Natural killer cell (primary cell): ENCODE measurements around the gene UBR4. TPM values are rescaled to one million over a fixed set of nuclear protein-coding genes. Genes with fewer than 3 reads are reported as not detected.

Experiments
- ATAC-seq, 3 donors: fragments of 150-1000 bp in 2 of 3; fragments of 200-7000 bp in 1 of 3; cut with Tn5 transposase; 1 replicate in 1 of 3; 2 replicates in 2 of 3; pipeline ENCODE4 v1.10.0; 2021; ENCODE audit warnings: mild to moderate bottlenecking in 2 of 3, moderate library complexity in 2 of 3
- DNase-seq, 2 donors: peaks; one replicate each; pipeline versions ENCODE4 v3.0.0 to v3.0.0-alpha.2; 2013 to 2021; ENCODE audit warnings: mixed read lengths in 1 of 2
- H3K27ac ChIP-seq: one replicate; pipeline ENCODE4 v1.5.1; 2013; ENCODE audit warnings: mild to moderate bottlenecking, low read length
- H3K27me3 ChIP-seq: one replicate; pipeline ENCODE4 v1.6.1; 2013; ENCODE audit warnings: low read length; ENCODE audit not compliant: control insufficient read depth, insufficient read depth
- H3K36me3 ChIP-seq: one replicate; pipeline ENCODE4 v1.6.1; 2013; ENCODE audit warnings: low read length; ENCODE audit not compliant: control insufficient read depth, insufficient read depth
- H3K4me1 ChIP-seq: one replicate; pipeline ENCODE4 v1.6.1; 2013; ENCODE audit warnings: low read length; ENCODE audit not compliant: control insufficient read depth, insufficient read depth
- H3K4me3 ChIP-seq: one replicate; pipeline ENCODE4 v1.5.1; 2013; ENCODE audit warnings: low read length
- H3K9me3 ChIP-seq: one replicate; pipeline ENCODE4 v1.6.1; 2013; ENCODE audit warnings: low read length; ENCODE audit not compliant: control insufficient read depth, insufficient read depth
- H3K27ac Mint-ChIP-seq, 2 donors: one replicate each; pipeline ENCODE4 v1.8.0; 2022; ENCODE audit warnings: mild to moderate bottlenecking in 2 of 2, mixed read lengths in 2 of 2, moderate library complexity in 1 of 2
- H3K27me3 Mint-ChIP-seq, 2 donors: one replicate each; pipeline ENCODE4 v1.8.0; 2022; ENCODE audit warnings: low read depth in 2 of 2, mixed read lengths in 2 of 2
- H3K36me3 Mint-ChIP-seq: one replicate; pipeline ENCODE4 v1.8.0; 2022; ENCODE audit warnings: mixed read lengths
- H3K4me1 Mint-ChIP-seq, 2 donors: one replicate each; pipeline ENCODE4 v1.8.0; 2022; ENCODE audit warnings: mixed read lengths in 2 of 2
- H3K4me3 Mint-ChIP-seq: one replicate; pipeline ENCODE4 v1.8.0; 2022; ENCODE audit warnings: mild to moderate bottlenecking, moderate library complexity, mixed read lengths
- H3K9me3 Mint-ChIP-seq, 2 donors: one replicate each; pipeline ENCODE4 v1.8.0; 2022; ENCODE audit warnings: mixed read lengths in 2 of 2
- CTCF ChIP-seq: fragments of 200-600 bp; IDR thresholded peaks from one replicate; pipeline ENCODE4 v1.8.0; 2022; ENCODE audit warnings: antibody characterized with exemption
- WGBS: methylation state at CpG from one replicate; pipeline ENCODE4 v1.1.7; 2013; ENCODE audit warnings: missing lambda C conversion rate; ENCODE audit not compliant: insufficient coverage; 5-methylcytosine and 5-hydroxymethylcytosine counted together
- intact Hi-C: fragments of 100-400 bp; cut with micrococcal nuclease; formaldehyde crosslinking; loops from one replicate; pipeline ENCODE4 v1.14.2; 2022
- total RNA-seq, 4 donors: library from RNA; stranded (reverse); fragments of 120-200 nt in 1 of 4; gene quantifications; one replicate each; pipeline versions ENCODE4 v1.2.3 to v1.2.4, GENCODE V29; 2013 to 2022

UBR4 gene
- total RNA-seq, 3 donors from 2014 or later (not counting 1 experiment from before 2014, with no cell fraction given) = 139 to 178 (median 158) TPM

- Histone ChIP-seq H3K4me1 (peaks cover 23% of the 10 kb centered on the region), H3K4me3 (no peak overlapping the region), H3K9me3 (no peaks in the 10 kb centered on the region), H3K36me3 (peaks cover 78% of the 10 kb centered on the region), H3K27ac (no peak overlapping the region), H3K27me3 (no peaks in the 10 kb centered on the region)
- intact Hi-C loops = no loop called here
- WGBS = 96% methylated on average over 20 of the region's 20 CpGs
- DNase-seq = no peak
- no peak for ATAC-seq
- H3K9me3 Mint-ChIP-seq = no peaks in the 10 kb centered on the region
- H3K4me1 Mint-ChIP-seq = peaks cover 16 to 20% of the 10 kb centered on the region in 2 donors
- no peaks in the 10 kb centered on the region for H3K27me3 Mint-ChIP-seq
- TF ChIP-seq CTCF = no peak
- no peak overlapping the region for H3K27ac Mint-ChIP-seq
- peaks cover 28% of the 10 kb centered on the region for H3K36me3 Mint-ChIP-seq
- H3K4me3 Mint-ChIP-seq = no peak overlapping the region
These were observed 133.0 kb downstream of the UBR4 start for GRCh38 chr1:19076841-19077616.

- Histone ChIP-seq H3K4me3 (no peak overlapping the region), H3K27me3 (no peaks in the 10 kb centered on the region), H3K27ac (no peak overlapping the region), H3K4me1 (peaks cover 23% of the 10 kb centered on the region), H3K9me3 (no peaks in the 10 kb centered on the region), H3K36me3 (peaks cover 63% of the 10 kb centered on the region)
- DNase-seq (no peak), ATAC-seq (peak in 1 of 3 donors; percentile 13)
- Mint-ChIP-seq H3K4me3 (no peak overlapping the region), H3K27ac (peak overlapping the region in 1 of 2 donors; percentile 49), H3K36me3 (peaks cover 28% of the 10 kb centered on the region), H3K9me3 (no peaks in the 10 kb centered on the region), H3K4me1 (peaks cover 16 to 17% of the 10 kb centered on the region in 2 donors), H3K27me3 (no peaks in the 10 kb centered on the region)
- whole genome bisulfite sequencing = 83% methylated on average over 21 of the region's 21 CpGs
- intact Hi-C loops = no loop called here
- no peak for TF ChIP-seq CTCF
These were observed 135.0 kb downstream of the UBR4 start for GRCh38 chr1:19074902-19075721.

- DNase-seq (peak in 1 of 2 donors; percentile 88), ATAC-seq (peak; percentile 31 to 80 (median 37))
- H3K9me3 ChIP-seq = no peaks in the 10 kb centered on the region
- H3K4me1 Mint-ChIP-seq = peaks cover 16 to 17% of the 10 kb centered on the region in 2 donors
- no peaks in the 10 kb centered on the region for H3K27me3 Mint-ChIP-seq
- H3K27ac Mint-ChIP-seq = peak overlapping the region in 1 of 2 donors; percentile 49
- no peaks in the 10 kb centered on the region for H3K27me3 ChIP-seq
- H3K36me3 Mint-ChIP-seq = peaks cover 28% of the 10 kb centered on the region
- H3K4me3 ChIP-seq = no peak overlapping the region
- no peak overlapping the region for H3K4me3 Mint-ChIP-seq
- H3K4me1 ChIP-seq = peaks cover 23% of the 10 kb centered on the region
- no peak overlapping the region for H3K27ac ChIP-seq
- no peaks in the 10 kb centered on the region for H3K9me3 Mint-ChIP-seq
- peaks cover 56% of the 10 kb centered on the region for H3K36me3 ChIP-seq
- intact Hi-C loops = no loop called here
- no peak for TF ChIP-seq CTCF
- 48% methylated on average over 16 of the region's 17 CpGs for WGBS
These were observed 135.6 kb downstream of the UBR4 start for GRCh38 chr1:19074361-19074901.
